H9 (cell line): ENCODE data around the gene HEPN1. TPM values are rescaled to one million over a fixed set of nuclear protein-coding genes. Genes with fewer than 3 reads are reported as not detected.

Source experiments
- DNase-seq: peaks from one replicate; pipeline ENCODE4 v3.0.0-alpha.2; 2017
- H2AFZ ChIP-seq: one replicate; pipeline ENCODE4 v1.6.1; 2013; ENCODE audit warnings: mild to moderate bottlenecking, low read length, control low read depth, moderate library complexity
- H2AK5ac ChIP-seq: 2 replicates; pipeline ENCODE4 v1.6.1; 2013; ENCODE audit warnings: low read length, control low read depth, mixed read lengths; ENCODE audit not compliant: insufficient read length
- H2BK120ac ChIP-seq: one replicate; pipeline ENCODE4 v1.6.1; 2013; ENCODE audit warnings: low read depth, mild to moderate bottlenecking, low read length, control low read depth, inconsistent platforms; ENCODE audit not compliant: poor library complexity, severe bottlenecking
- H2BK12ac ChIP-seq: 2 replicates; pipeline ENCODE4 v1.6.1; 2013; ENCODE audit warnings: low read length, control low read depth, mixed read lengths, low read depth; ENCODE audit not compliant: insufficient read length
- H2BK15ac ChIP-seq: 2 replicates; pipeline ENCODE4 v1.6.1; 2013; ENCODE audit warnings: low read depth, low read length, control low read depth
- H2BK20ac ChIP-seq: one replicate; pipeline ENCODE4 v1.6.1; 2013; ENCODE audit warnings: low read depth, mild to moderate bottlenecking, low read length, control low read depth, inconsistent platforms; ENCODE audit not compliant: poor library complexity, severe bottlenecking
- H2BK5ac ChIP-seq: 2 replicates; pipeline ENCODE4 v1.6.1; 2013; ENCODE audit warnings: low read length, control low read depth, mixed read lengths; ENCODE audit not compliant: insufficient read length
- H3K14ac ChIP-seq: 2 replicates; pipeline ENCODE4 v1.6.1; 2013; ENCODE audit warnings: low read length, control low read depth; ENCODE audit not compliant: insufficient read depth
- H3K18ac ChIP-seq: 2 replicates; pipeline ENCODE4 v1.6.1; 2013; ENCODE audit warnings: low read depth, mild to moderate bottlenecking, mixed read lengths, low read length, control low read depth; ENCODE audit not compliant: insufficient read length
- H3K23ac ChIP-seq: 2 replicates; pipeline ENCODE4 v1.6.1; 2013; ENCODE audit warnings: low read length, control low read depth, mixed read lengths, low read depth; ENCODE audit not compliant: insufficient read length
- H3K23me2 ChIP-seq: 2 replicates; pipeline ENCODE4 v1.6.1; 2013; ENCODE audit warnings: low read depth, mild to moderate bottlenecking, mixed read lengths, low read length, control low read depth; ENCODE audit not compliant: insufficient read length, poor library complexity, severe bottlenecking
- H3K27ac ChIP-seq: 2 replicates; pipeline ENCODE4 v1.5.1; 2013; ENCODE audit warnings: low read length, control low read depth, mixed read lengths, low read depth; ENCODE audit not compliant: insufficient read length
- H3K27me3 ChIP-seq: 2 replicates; pipeline ENCODE4 v1.6.1; 2013; ENCODE audit warnings: low read length, control low read depth, inconsistent platforms; ENCODE audit not compliant: insufficient read depth
- H3K4ac ChIP-seq: 2 replicates; pipeline ENCODE4 v1.6.1; 2013; ENCODE audit warnings: low read depth, mild to moderate bottlenecking, control low read depth, inconsistent platforms, low read length, moderate library complexity
- H3K4me1 ChIP-seq: 2 replicates; pipeline ENCODE4 v1.6.1; 2013; ENCODE audit warnings: low read length, control low read depth, inconsistent platforms; ENCODE audit not compliant: insufficient read depth
- H3K4me2 ChIP-seq: 2 replicates; pipeline ENCODE4 v1.6.1; 2013; ENCODE audit warnings: low read length, control low read depth, mixed read lengths; ENCODE audit not compliant: insufficient read length, insufficient read depth
- H3K56ac ChIP-seq: 2 replicates; pipeline ENCODE4 v1.6.1; 2013; ENCODE audit warnings: low read depth, mild to moderate bottlenecking, mixed read lengths, low read length, control low read depth; ENCODE audit not compliant: insufficient read length
- H3K79me1 ChIP-seq: 2 replicates; pipeline ENCODE4 v1.6.1; 2013; ENCODE audit warnings: low read depth, mild to moderate bottlenecking, moderate library complexity, low read length, control low read depth, inconsistent platforms; ENCODE audit not compliant: insufficient read depth, poor library complexity, severe bottlenecking
- H3K79me2 ChIP-seq: 2 replicates; pipeline ENCODE4 v1.6.1; 2013; ENCODE audit warnings: low read length, control low read depth, inconsistent platforms; ENCODE audit not compliant: insufficient read depth
- H3K9ac ChIP-seq: 2 replicates; pipeline ENCODE4 v1.6.1; 2013; ENCODE audit warnings: low read length, control low read depth, mixed read lengths; ENCODE audit not compliant: insufficient read length; ENCODE audit errors: extremely low read depth
- H3K9me3 ChIP-seq: one replicate; pipeline ENCODE4 v1.6.1; 2013; ENCODE audit warnings: low read depth, low read length, inconsistent platforms; ENCODE audit not compliant: control insufficient read depth
- H3T11ph ChIP-seq: one replicate; pipeline ENCODE4 v1.6.1; 2013; ENCODE audit warnings: mild to moderate bottlenecking, low read length, control low read depth, inconsistent platforms
- H4K20me1 ChIP-seq: one replicate; pipeline ENCODE4 v1.6.1; 2013; ENCODE audit not compliant: control insufficient read depth, insufficient read length, insufficient read depth
- H4K5ac ChIP-seq: 2 replicates; pipeline ENCODE4 v1.6.1; 2013; ENCODE audit warnings: low read depth, mild to moderate bottlenecking, mixed read lengths, low read length, control low read depth; ENCODE audit not compliant: insufficient read length
- H4K8ac ChIP-seq: replicated peaks from 2 replicates; pipeline ENCODE4 v1.6.1; 2013; ENCODE audit warnings: low read length, control low read depth, mixed read lengths, low read depth; ENCODE audit not compliant: insufficient read length
- H4K91ac ChIP-seq: 2 replicates; pipeline ENCODE4 v1.6.1; 2013; ENCODE audit warnings: low read depth, mild to moderate bottlenecking, moderate library complexity, mixed read lengths, low read length, control low read depth; ENCODE audit not compliant: insufficient read length
- H3K27ac Mint-ChIP-seq, 3 experiments: 2 replicates in 2 of 3; 3 replicates in 1 of 3; pipeline ENCODE4 v1.8.0; 2020 to 2021; ENCODE audit warnings: mixed read lengths in 3 of 3, mild to moderate bottlenecking in 1 of 3, moderate library complexity in 1 of 3
- H3K27me3 Mint-ChIP-seq: 2 replicates; pipeline ENCODE4 v1.8.0; 2021; ENCODE audit warnings: low read depth, mild to moderate bottlenecking, moderate library complexity, mixed read lengths
- H3K36me3 Mint-ChIP-seq, 3 experiments: 2 replicates in 2 of 3; 3 replicates in 1 of 3; pipeline ENCODE4 v1.8.0; 2020 to 2021; ENCODE audit warnings: low read depth in 3 of 3, mixed read lengths in 3 of 3; ENCODE audit not compliant: insufficient read depth in 1 of 3
- H3K4me1 Mint-ChIP-seq, 2 experiments: 2 replicates each; pipeline ENCODE4 v1.8.0; 2020; ENCODE audit warnings: mixed read lengths in 2 of 2
- H3K4me3 Mint-ChIP-seq, 2 experiments: 2 replicates in 1 of 2; 3 replicates in 1 of 2; pipeline ENCODE4 v1.8.0; 2020 to 2021; ENCODE audit warnings: mild to moderate bottlenecking in 2 of 2, mixed read lengths in 2 of 2, moderate library complexity in 1 of 2
- H3K9me3 Mint-ChIP-seq, 2 experiments: 2 replicates in 1 of 2; 3 replicates in 1 of 2; pipeline ENCODE4 v1.8.0; 2020; ENCODE audit warnings: mild to moderate bottlenecking in 2 of 2, mixed read lengths in 2 of 2, moderate library complexity in 1 of 2
- CTCF ChIP-seq: fragments of 200-600 bp; sonication (generic); conservative IDR thresholded peaks from 3 replicates; pipeline ENCODE4 v1.8.0; 2021; ENCODE audit warnings: antibody characterized with exemption, mild to moderate bottlenecking
- WGBS: extraction: QIAGEN DNeasy Blood & Tissue Kit; methylation state at CpG from one replicate; pipeline ENCODE4 v1.1.7; 2013; ENCODE audit warnings: missing lambda C conversion rate, low lambda C conversion rate, mixed read lengths; ENCODE audit not compliant: insufficient read length; ENCODE audit errors: extremely low coverage; 5-methylcytosine and 5-hydroxymethylcytosine counted together
- total RNA-seq: library from RNA; stranded (reverse); gene quantifications from 2 replicates; pipeline ENCODE4 v1.2.1, GENCODE V29; 2021

Gene HEPN1
- total RNA-seq, 1 experiment from 2014 or later = not detected

- Histone ChIP-seq H4K5ac (no peak overlapping the region), H4K8ac (no peak overlapping the region), H3K9ac (no peak overlapping the region), H3K4me2 (no peak overlapping the region), H3K27me3 (peaks cover 49% of the 10 kb centered on the region), H3K27ac (no peak overlapping the region), H3K9me3 (no peaks in the 10 kb centered on the region), H2BK120ac (no peak overlapping the region), H3K4me1 (no peaks in the 10 kb centered on the region), H2AFZ (no peak overlapping the region), H3K79me2 (no peaks in the 10 kb centered on the region), H3K56ac (no peak overlapping the region), H2AK5ac (no peak overlapping the region), H2BK12ac (no peak overlapping the region), H3K23me2 (peaks cover 6% of the 10 kb centered on the region), H4K91ac (no peak overlapping the region), H2BK5ac (no peak overlapping the region), H3K23ac (no peak overlapping the region), H2BK20ac (no peak overlapping the region), H3T11ph (no peak overlapping the region), H2BK15ac (no peak overlapping the region), H3K79me1 (no peaks in the 10 kb centered on the region), H3K4ac (no peak overlapping the region), H3K14ac (no peak overlapping the region; the same call in 1 of the 2 replicates), H4K20me1 (no peaks in the 10 kb centered on the region), H3K18ac (no peak overlapping the region)
- Mint-ChIP-seq H3K4me3 (no peak overlapping the region; a peak in 1 of 5 replicates), H3K27ac (no peak overlapping the region), H3K4me1 (peaks cover 16 to 33% of the 10 kb centered on the region in 2 experiments), H3K27me3 (peaks cover 82% of the 10 kb centered on the region), H3K36me3 (no peaks in the 10 kb centered on the region; a peak in 2 of 7 replicates), H3K9me3 (peaks cover 0 to 3% of the 10 kb centered on the region in 2 experiments; a peak in 2 of 5 replicates)
- DNase-seq = peak; percentile 76
- WGBS = no CpG with 5 or more reads among the region's 9 CpGs
- TF ChIP-seq CTCF = no peak
These were observed 46.3 kb upstream of the HEPN1 start for GRCh38 chr11:124872741-124873140.
